Stimulated activated naive CD4-positive, alpha-beta T cell (primary cell): ENCODE measurements around the gene EFNA2.

Experiments
- DNase-seq, 6 experiments: peaks; one replicate each; lab custom pipeline; 2025; lab: John Stamatoyannopoulos, UW

Gene EFNA2

DNA sequence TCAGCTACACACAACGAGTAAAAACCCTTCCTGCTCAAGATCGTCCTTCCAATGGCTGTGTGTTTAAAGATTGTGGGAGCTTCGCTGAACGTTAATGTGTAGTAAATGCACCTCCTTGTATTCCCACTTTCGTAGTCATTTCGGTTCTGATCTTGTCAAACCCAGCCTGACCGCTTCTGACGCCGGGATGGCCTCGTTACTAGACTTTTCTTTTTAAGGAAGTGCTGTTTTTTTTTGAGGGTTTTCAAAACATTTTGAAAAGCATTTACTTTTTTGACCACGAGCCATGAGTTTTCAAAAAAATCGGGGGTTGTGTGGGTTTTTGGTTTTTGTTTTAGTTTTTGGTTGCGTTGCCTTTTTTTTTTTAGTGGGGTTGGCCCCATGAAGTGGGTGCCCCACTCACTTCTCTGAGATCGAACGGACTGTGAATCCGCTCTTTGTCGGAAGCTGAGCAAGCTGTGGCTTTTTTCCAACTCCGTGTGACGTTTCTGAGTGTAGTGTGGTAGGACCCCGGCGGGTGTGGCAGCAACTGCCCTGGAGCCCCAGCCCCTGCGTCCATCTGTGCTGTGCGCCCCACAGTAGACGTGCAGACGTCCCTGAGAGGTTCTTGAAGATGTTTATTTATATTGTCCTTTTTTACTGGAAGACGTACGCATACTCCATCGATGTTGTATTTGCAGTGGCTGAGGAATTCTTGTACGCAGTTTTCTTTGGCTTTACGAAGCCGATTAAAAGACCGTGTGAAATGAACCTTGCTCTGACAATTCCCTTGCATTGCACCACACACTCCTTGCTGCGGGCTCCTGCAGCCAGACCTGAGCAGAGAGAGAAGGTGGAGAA lies 13.0 kb upstream of the EFNA2 start:
- DNase-seq, result no peak

DNA sequence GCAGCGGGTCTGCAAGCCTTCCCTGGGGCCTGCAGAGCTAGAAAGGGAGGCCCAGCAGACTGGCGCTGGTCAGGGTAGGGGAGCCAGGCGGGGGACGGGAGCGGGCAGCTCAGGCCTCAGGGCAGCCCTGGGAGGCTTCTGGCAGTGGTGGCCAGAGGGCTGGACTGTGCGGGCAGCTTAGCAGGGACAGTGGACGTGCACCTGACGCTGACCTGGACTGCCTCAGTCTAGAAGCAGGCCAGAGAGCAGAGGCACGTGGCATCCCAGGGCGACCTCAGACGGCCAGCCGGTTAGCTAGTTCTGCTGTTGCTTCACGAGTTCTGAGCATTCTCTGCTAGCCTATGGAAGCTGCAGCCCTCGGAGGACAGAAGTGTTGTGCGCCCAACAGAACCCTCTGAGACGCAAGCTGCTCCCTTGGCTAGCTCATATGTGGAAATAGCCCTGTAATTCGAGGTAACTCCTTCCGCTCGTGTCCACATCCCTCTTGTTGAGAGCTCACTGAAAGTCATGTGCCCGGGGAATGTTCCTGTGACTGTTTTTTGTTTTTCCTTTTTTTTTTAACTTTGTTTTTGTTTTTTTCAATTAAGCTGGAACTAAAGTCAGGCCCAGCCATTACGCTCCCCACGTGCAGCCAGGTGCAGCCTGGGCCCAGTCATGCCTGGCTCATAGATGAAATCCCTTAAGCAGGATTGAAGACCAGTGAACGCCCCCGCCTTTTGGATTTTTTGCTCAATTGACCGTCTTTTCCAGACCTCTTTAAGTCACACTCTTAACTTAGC lies 12.2 kb upstream of the EFNA2 start:
- DNase-seq, result no peak

DNA sequence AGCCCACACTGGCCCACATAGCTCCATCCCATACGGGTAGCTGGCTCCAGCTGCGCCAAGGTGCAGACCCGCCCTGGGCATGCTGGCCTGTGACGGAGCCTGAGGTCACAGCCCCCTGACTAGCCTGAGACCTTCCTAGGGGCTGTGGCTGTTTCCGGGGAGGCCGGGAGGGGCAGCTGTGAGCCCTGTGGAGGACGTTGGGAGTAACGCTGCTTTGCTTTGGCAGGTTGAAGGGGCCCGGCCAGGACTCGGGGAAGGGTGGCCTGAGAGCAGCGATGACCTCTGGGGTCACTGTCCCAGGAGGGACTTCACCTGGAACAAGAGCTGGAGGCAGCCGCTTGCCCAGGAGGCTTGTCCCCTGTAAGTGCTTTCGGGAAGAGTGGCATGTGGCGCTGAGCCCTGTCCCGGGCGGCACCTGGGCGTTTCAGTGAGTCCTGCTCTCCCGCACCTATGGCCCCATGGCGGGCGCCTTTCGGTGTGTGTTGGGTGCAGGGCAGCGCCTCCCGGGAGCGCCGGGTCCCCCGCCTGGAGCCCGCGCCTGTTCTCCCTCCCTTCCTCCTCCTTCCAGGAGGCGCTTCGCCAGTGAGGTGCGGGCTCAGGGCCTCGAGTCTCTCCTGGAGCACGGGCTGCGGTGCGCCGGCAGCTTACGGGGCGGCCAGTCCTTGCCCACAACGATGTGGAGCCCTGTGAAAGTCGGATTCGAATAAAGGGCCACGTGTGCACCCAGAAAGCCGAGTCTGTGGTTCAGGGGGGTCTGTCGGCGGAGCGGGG lies 11.4 kb upstream of the EFNA2 start:
- DNase-seq, result no peak

DNA sequence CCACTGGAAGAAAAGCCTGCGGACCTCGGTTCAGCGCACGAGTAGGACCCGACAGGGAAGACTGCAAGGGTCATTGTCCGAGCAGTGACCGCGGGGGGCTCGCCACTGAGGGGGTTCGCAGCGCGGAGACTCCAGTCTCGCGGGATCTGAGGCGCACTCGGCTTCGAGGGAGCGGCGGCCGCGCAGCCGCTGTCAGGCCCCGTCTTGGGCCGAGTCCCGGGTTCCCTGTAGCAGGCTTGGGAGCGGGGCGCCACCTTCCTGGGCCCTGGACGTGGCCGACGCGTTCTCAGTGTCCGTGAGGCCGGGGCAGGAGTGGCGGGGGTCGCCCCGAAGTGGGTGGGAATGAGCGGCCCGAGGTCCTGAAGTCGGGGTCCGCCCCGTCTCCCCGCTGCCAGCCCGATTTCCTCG lies 10.8 kb upstream of the EFNA2 start:
- DNase-seq, result no peak

DNA sequence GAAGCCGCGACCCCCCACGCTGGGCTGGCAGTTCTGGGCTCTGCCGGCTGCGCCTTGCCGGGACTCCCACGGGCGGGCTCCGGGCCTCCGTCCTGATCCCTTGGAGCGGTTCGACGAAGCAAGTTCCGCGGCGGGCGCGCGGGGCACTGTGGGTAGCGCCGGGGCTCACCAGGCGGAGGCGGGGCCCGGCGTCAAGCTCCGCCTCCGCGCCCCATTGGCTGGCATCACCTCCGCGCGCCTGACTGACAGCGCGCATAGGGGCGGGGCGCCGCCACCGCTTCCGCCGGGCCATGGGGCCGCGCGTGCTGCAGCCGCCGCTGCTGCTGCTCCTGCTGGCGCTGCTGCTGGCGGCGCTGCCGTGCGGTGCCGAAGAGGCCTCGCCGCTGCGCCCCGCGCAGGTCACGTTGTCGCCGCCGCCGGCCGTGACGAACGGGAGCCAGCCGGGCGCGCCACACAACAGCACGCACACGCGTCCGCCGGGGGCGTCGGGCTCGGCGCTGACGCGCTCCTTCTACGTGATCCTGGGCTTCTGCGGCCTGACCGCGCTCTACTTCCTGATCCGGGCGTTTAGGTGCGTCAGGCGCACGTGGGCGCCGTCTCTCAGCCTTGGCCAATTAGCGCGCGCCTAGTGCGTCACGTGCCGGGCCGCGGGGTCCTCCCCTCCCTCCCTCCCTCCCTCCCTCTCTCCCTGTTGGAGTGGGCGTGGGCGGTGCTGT lies 10.3 kb upstream of the EFNA2 start, which contains the start of gene FAM174C:
FAM174C (plus strand) TSS at position 271 of the 716 bp plus-strand sequence; CDS start at position 291, 20 bp downstream.
- peak; percentile 95 to 99 (median 96) for DNase-seq

DNA sequence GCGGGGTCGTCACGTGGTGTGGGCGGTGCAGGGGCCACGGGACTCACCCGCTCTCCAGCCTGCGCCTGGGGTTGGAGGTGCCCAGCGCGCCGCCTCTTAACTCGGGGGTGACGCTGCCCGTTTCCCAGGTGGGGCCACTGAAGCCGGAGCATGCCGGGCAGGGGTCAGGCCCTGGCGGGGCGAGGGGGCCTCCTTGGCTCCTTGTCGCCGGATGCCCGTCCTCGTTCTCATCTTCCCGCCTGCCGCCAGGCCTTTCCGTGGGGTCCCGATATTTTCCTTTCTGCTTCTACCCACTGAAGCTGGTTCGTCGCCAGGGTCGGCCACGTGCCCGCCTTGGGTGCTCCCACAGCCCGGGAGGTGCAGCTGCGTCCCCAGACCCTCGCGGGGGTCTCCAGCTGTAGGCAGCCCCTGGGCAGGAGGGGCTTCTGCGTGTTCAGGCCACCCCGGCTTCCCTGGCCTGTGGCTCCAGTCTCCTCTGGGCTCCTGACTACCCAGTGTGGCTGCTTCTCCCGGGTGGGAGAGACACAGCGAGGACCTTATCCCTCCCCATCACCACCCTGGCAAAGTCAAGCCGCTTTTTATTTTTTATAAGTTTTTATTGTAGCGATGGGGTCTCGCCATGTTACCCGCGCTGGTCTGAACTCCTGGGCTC lies 9.6 kb upstream of the EFNA2 start:
- DNase-seq, result no peak

DNA sequence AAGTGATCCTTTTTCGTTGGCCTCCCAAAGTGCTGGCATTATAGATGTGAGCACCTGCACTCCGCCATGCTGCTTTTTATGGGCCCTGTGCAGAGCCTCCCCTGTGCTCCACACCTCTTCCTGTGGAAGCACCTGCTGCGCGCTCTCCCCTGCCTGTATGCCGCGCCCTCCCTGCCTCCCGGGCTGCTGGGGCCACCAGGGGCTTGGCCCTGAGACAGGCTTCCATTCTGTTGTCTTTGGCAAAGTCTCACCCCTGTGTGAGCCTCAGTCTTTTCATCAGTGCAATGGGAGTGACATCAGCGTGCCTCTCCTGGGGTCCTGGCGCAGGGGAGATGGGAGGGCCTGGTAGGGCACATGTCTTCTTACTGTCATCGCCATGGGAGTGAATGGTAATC lies 9.0 kb upstream of the EFNA2 start:
- DNase-seq, result peak in 3 of 6 experiments; percentile 17 to 49 (median 37)

DNA sequence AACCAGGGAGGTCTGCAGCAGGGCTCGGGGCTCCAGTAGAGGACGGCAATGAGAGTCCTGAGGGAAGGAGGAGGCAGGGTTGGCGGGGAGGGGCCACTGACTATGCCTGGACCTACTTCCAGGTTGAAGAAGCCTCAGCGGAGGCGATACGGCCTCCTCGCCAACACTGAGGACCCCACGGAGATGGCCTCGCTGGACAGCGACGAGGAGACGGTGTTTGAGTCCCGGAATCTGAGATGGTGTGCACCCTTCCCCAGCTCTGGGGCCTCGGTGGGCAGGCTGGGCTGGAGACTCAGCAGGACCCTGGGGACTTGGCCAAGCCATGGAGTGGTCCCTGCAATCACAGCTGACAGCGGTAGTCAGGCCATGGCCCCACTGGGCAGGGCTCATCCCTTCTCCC lies 8.6 kb upstream of the EFNA2 start:
- no peak for DNase-seq

DNA sequence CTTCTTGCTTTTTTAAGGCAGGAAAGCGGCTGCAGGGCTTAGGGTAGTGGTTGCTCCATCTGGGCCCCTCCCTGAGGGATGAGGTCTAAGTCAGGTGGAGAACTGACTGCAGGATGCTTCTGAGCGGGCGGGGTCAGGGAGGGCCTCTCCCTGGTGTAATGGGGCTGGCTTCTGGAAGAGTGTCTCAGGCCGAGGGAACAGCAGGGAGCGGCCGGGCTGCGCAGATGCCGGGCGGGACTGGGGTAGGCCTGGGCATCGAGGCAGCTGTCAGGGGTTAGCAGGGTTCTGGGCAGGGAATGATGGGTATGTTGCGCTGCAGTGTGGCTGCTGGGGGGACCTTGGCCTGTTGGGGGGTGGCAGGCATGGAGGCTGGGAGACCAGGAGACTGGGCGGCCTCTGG lies 7.6 kb upstream of the EFNA2 start:
- no peak for DNase-seq

DNA sequence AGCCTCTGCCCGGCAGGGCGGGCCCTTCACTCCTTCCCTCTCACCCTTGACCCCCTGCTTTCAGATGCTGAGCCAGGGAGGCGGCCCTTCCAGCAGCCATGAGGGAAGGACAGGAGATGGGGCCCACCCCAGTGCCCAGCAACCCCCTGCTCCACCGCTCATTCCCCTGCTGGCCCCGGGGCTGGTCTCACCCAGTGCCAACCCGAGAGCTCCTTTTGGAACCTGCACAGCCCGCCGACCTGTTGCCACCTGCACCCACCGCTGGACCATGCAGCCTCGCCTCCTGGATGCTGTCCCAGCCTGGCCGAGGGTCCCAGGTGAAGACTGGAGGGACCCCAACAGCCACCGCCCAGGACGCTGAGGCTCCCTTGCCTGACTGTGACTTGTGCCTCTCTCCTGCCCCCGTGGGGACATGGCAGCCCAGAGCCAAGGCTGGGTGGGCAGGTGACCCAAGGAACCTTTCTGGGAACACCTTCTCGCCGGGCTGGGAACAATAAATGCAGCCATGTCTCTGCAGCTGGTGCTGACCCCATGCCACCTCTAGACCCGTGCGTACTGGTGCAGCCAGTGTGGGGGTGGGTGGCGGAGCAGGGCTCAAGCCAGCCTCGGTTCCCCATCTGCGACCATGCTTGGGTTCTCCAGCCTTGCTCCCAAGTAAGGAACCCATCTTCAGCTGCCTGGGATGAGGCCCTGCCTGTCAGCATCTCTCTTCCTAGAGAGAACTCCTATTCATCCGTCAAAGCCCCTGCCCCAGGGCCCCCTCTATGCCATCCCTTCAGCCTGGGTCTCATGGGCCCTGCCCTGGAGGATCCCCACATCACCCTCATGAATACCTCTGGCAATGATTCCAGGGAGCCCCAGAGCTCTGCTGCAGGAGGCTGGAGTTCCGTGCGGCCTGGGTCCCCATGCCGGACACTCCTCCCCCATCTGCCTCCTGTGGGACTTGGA lies 6.7 kb upstream of the EFNA2 start:
- no peak for DNase-seq

DNA sequence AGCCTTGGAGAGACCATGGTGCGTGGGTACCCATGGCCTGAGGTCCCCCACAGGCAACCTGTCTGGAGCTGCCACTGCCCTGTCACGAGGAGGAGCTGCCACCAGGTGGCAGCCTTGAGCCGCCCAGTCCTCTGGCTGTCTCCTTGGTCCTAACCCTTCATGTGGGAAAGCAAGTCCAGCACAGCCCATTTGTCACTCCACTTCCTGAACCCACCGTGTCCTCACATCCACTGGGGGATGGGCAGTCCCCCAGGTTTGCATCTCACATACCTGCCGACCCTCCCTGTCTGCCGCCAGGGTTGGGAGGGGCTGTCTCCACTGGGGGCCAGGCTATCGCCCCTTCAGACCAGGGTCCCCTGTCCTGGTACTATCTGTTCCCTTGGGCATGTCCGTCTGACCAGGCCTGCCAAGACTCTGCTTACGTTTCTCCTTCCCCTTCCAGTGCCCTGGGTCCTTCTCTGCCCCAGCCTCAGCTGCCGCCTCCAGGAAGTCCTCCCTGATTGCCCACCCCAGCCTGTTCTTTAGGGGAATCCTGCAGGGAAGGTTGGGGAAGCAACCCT lies 5.8 kb upstream of the EFNA2 start:
- peak; percentile 51 to 78 (median 68) for DNase-seq

DNA sequence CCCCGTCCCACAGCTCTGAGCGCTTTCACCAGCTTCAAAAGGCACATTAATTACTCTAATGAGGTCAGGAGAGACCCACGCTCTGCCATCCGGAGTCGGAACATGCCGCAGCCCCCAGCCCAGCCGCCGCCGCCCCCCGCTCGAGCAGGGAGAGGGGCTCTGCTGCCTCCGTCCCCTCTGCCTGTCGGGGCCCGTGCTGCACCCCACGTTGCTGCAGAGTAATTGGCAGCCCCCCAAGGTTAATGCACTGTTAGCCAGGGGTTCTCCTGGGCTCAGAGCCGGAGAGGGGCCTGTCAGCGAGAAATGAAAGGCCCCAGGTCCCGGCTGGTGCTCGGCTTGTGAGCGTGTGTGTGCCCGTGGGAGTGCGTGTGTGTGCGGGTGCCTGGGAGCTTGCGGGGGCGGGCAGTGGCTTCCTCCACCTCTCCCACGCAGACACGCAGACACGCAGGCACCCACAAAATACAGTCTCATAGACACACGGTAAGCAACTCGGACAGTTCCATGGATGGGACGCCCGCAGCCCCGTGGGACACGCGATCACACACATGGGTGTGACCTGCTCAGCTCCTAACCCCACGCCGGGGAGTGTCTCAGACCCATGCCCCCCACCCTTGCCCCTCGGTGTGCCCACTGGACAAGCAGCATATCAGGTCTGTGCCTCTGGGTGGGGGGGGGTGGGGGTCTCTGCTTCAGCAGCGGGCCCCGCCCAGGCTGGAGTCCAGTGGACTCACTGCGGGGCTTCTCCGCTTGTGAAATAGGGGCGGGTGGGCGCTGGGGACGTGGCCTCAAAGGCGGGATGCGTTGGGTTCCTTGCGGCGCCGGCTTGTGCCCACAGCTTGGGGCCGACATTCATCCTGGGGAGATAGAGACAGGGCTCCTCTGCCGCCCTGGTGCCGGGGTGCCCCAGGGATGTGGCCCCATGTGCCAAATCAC lies 4.8 kb upstream of the EFNA2 start:
- no peak for DNase-seq

DNA sequence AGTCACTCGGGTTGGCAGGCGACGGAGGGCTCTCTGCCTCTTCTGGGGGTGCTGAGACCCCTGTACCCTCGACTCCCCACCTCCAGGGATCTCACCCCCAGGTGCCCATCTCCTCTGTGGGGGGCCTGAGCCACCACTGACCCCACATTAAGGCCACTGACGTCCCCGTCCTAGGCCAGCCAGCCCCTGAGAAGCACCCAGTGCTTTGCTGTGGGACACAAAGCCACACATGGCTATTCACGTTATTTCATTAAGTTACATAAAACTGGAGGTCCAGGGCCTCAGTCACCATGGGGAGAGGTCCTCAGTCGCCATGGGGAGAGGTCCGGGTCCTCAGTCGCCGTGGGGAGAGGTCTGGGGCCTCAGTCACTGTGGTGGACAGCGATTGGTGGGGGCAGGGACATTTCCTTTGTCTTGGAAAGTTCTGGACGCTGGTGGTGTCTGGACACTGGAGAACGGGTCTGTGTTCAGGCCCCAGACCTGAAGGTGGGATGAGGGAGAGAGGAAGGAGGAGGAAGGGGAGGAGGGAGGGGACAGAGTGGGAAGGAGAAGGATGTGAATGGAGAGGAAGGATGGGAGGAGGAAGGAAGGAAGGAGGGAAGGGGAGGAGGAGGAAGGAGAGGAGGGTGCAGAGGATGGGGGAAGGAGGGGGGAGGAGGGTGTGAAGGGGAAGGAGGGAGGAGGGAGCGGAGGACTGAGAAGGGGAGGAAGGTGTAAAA lies 3.9 kb upstream of the EFNA2 start:
- DNase-seq, result no peak

DNA sequence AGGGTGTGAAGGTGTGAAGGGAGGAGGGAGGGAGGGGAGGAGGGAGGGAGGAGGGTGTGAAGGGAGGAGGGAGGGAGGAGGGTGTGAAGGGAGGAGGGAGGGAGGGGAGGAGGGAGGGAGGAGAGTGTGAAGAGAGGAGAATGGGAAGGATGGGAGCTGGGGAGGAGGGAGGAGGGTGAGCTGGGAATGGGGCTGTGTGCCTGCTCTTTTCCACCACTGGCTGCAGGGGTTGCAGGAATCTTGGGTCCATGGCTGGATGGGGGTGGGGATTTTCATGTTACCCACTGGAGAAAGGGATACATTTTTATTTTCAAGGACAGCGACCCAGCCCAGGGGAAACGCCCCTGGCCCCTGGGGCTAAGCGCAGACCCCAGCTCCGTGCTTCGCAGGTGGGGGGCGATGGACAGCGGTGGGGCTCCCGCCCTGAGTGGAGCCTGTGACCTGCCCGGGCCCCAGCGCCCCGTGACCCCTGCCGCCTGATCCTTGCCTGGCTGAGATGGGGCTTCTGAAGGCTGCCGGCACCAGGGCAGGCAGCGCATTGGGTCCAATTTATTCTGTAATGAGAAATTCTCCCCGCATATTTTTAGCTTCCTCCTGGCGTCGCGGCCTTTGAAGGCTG lies 3.0 kb upstream of the EFNA2 start:
- no peak for DNase-seq

DNA sequence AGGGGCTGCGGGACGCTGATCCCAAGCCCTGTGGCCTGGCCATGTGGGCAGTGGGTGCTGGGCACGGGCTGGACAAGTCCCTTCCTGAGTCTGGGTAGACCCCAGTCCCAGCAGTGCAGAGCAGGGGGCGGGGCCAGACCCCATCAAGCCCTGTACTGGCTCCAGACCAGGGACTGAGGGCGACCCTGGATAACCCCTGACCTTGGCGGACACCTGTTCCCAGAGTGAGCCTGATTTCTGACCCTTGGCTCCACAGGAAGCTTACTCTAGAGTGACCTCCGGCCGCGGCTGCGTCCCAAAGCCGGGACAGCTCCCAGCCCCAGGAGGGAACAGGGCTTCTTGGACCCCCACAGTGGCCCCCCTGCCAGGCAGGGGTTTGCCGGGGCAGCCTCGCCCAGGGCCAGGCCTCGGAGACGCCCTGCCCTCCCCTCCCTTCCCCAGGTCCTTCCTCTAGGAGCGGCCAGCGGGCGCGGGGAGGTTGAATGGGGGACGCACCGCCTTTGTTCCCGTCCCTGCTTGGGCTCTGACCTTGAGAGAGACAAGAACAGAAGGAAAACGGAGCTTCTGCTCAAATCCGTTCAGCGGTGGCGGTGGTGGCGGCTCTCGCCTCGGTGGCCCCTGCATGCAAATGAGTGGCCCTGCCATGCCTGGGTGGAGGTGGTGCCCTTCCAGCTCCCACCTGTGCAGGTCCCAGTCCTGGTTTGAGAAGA lies 2.3 kb upstream of the EFNA2 start:
- DNase-seq, result no peak

DNA sequence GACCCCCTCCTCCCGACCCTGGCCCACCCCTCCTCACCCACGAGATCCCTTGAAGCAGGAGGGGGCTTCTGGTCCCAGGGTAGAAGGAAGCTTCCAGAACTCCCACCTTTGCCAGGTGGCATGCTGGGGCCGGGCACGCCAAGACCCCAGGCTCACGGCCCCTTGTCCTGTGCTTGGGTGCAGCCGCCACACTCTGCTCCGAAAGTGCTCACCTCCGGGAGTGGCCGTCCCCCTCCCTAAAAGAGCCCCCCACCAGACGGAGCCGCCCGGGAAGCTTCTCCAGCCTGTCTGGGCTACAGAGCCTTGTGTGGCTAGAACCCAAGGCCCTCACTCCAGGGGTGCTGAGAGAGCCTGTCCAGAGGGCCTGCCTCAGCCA lies 1.8 kb upstream of the EFNA2 start:
- no peak for DNase-seq
